HepG2 (cell line): ENCODE data around the gene TCFL5. TPM values are rescaled to one million over a fixed set of nuclear protein-coding genes. Genes with fewer than 3 reads are reported as not detected.

ENCODE experiments used
- ASH2L ChIP-seq: fragments of 300-600, 200-600 bp; sonication (generic); IDR thresholded peaks from 2 replicates; pipeline ENCODE4 v1.7.0; 2017; ENCODE audit warnings: low read depth, mild to moderate bottlenecking, moderate library complexity, mixed read lengths, low read length; ENCODE audit not compliant: insufficient read length
- ATF7 ChIP-seq, 2 experiments: fragments of 450-650 bp in 1 of 2; sonication (generic) in 1 of 2; formaldehyde crosslinking in 1 of 2; IDR thresholded peaks; 2 replicates each; pipeline versions ENCODE4 v1.4.0 to v1.6.1; 2016 to 2020; ENCODE audit warnings: antibody characterized with exemption in 1 of 2, mild to moderate bottlenecking in 1 of 2, missing genetic modification reagents in 1 of 2
- HNF4A ChIP-seq: sonication (generic); formaldehyde crosslinking; IDR thresholded peaks from 2 replicates; pipeline ENCODE4 v1.4.0; 2020; ENCODE audit warnings: missing genetic modification reagents
- PCBP2 ChIP-seq: fragments of 200-400 bp; formaldehyde crosslinking; optimal IDR thresholded peaks from 2 replicates; pipeline ENCODE3; 2018; ENCODE audit warnings: low read length, low read depth; ENCODE audit not compliant: poor library complexity, severe bottlenecking
- POGZ ChIP-seq: sonication (generic); formaldehyde crosslinking; IDR thresholded peaks from 2 replicates; pipeline ENCODE4 v1.4.0; 2020; ENCODE audit warnings: mild to moderate bottlenecking, missing genetic modification reagents
- SOX6 ChIP-seq, 2 experiments: fragments of 450-650 bp in 1 of 2; sonication (generic) in 1 of 2; formaldehyde crosslinking in 1 of 2; IDR thresholded peaks; 2 replicates each; pipeline versions ENCODE4 v1.4.0 to v1.6.1; 2017 to 2020; ENCODE audit warnings: antibody characterized with exemption in 1 of 2, mild to moderate bottlenecking in 1 of 2, missing genetic modification reagents in 1 of 2
- SRSF1 ChIP-seq: fragments of 200-400 bp; formaldehyde crosslinking; optimal IDR thresholded peaks from 2 replicates; pipeline ENCODE3; 2017; ENCODE audit warnings: mild to moderate bottlenecking, low read depth, low read length, moderate library complexity
- SRSF4 ChIP-seq: fragments of 200-400 bp; formaldehyde crosslinking; IDR thresholded peaks from one replicate; pipeline ENCODE4 v1.6.1; 2018; ENCODE audit warnings: mild to moderate bottlenecking, low read depth, low read length, moderate library complexity; ENCODE audit not compliant: poor library complexity, severe bottlenecking
- XRCC5 ChIP-seq: fragments of 200-400 bp; formaldehyde crosslinking; optimal IDR thresholded peaks from 2 replicates; pipeline ENCODE3; 2017; ENCODE audit warnings: mild to moderate bottlenecking, low read length
- ZMYM2 ChIP-seq: sonication (generic); formaldehyde crosslinking; IDR thresholded peaks from 2 replicates; pipeline ENCODE4 v1.8.0; 2022; ENCODE audit warnings: mild to moderate bottlenecking, missing genetic modification reagents
- ZNF251 ChIP-seq: sonication (generic); formaldehyde crosslinking; IDR thresholded peaks from 2 replicates; pipeline ENCODE4 v1.9.0; 2021; ENCODE audit warnings: mild to moderate bottlenecking, missing genetic modification reagents
- ZNF296 ChIP-seq: sonication (generic); formaldehyde crosslinking; conservative IDR thresholded peaks from 2 replicates; pipeline ENCODE4 v1.5.0; 2020; ENCODE audit warnings: mild to moderate bottlenecking, missing genetic modification reagents
- ZNF552 ChIP-seq: sonication (generic); formaldehyde crosslinking; IDR thresholded peaks from 2 replicates; pipeline ENCODE4 v1.9.0; 2022; ENCODE audit warnings: missing genetic modification reagents, mild to moderate bottlenecking, borderline replicate concordance
- ZNF766 ChIP-seq: sonication (generic); formaldehyde crosslinking; IDR thresholded peaks from 2 replicates; pipeline ENCODE4 v1.5.0; 2020; ENCODE audit warnings: missing genetic modification reagents, borderline replicate concordance
- ZNF772 ChIP-seq: sonication (generic); formaldehyde crosslinking; IDR thresholded peaks from 2 replicates; pipeline ENCODE4 v1.5.0; 2020; ENCODE audit warnings: mild to moderate bottlenecking, missing genetic modification reagents
- polyA plus RNA-seq, 8 experiments: library from polyadenylated mRNA; depleted of rRNA in 3 of 8; stranded (reverse) in 7 of 8; unstranded in 1 of 8; fragments of >200 nt; fragmentation: Illumina TruSeq in 4 of 8; extraction: Trizol in 4 of 8; gene quantifications; 2 replicates each; pipeline versions ENCODE4 v1.2.1 to v1.2.3, GENCODE V29; 2011 to 2016; ENCODE audit warnings: low read depth in 4 of 8, missing spikeins in 1 of 8, mixed read lengths in 1 of 8; ENCODE audit not compliant: insufficient read depth in 1 of 8
- total RNA-seq, 5 experiments: library from RNA; depleted of rRNA; stranded (reverse); fragments of >200 nt; fragmentation: Illumina TruSeq; extraction: Trizol; gene quantifications; 2 replicates each; pipeline ENCODE4 v1.2.3, GENCODE V29; 2016; ENCODE audit warnings: low read depth in 1 of 5
- TF ChIP-seq, protein P1 (sequence below): sonication (generic); formaldehyde crosslinking; IDR thresholded peaks from 2 replicates; pipeline ENCODE4 v1.5.1; 2020; ENCODE audit warnings: missing genetic modification reagents, mild to moderate bottlenecking, borderline replicate concordance
- TF ChIP-seq, protein P2 (sequence below): sonication (generic); formaldehyde crosslinking; IDR thresholded peaks from 2 replicates; pipeline ENCODE4 v1.5.0; 2020; ENCODE audit warnings: missing genetic modification reagents
- TF ChIP-seq, protein P3 (sequence below): sonication (generic); formaldehyde crosslinking; IDR thresholded peaks from 2 replicates; pipeline ENCODE4 v1.4.0; 2020; ENCODE audit warnings: mild to moderate bottlenecking, missing genetic modification reagents
- TF ChIP-seq, protein P4 (sequence below): sonication (generic); formaldehyde crosslinking; IDR thresholded peaks from 2 replicates; pipeline ENCODE4 v1.4.0; 2020; ENCODE audit warnings: missing genetic modification reagents

The TCFL5 gene
- total and polyA plus RNA-seq, 2 of the 13 experiments (the other 11 are each of a cell fraction or from before 2014, with no cell fraction given) = 14.8 to 20.0 TPM

DNA sequence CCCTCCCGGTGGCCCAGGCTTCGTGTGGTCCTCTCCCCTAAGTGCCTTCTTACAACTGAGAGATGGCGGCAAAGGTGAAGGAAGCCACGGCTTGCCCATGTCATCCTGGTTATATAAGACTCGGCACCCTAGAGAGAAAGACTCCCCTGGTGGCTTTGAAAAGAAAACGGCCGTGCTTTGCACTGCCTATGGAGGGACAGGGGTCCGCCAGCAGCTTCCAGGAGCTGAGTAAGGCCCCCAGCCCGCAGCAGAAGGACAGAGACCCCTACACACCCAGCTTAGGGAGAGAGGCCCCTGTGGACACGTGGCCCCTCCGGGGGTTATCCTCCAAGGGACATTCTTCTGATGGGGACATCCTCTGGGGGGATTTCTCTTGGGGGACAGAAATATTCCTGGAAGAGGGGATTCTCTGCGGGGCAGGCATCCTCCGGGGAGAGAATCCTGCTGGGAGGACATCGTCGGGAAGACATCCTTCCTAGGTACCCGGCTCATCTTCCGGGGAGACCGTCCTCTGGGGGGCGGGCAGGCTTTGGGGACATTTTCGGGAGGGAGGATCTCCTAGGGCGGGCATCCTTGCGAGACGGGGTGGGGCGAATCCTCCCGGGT lies 57.5 kb downstream of the TCFL5 start (continued):
- TF ChIP-seq, protein P1, sequence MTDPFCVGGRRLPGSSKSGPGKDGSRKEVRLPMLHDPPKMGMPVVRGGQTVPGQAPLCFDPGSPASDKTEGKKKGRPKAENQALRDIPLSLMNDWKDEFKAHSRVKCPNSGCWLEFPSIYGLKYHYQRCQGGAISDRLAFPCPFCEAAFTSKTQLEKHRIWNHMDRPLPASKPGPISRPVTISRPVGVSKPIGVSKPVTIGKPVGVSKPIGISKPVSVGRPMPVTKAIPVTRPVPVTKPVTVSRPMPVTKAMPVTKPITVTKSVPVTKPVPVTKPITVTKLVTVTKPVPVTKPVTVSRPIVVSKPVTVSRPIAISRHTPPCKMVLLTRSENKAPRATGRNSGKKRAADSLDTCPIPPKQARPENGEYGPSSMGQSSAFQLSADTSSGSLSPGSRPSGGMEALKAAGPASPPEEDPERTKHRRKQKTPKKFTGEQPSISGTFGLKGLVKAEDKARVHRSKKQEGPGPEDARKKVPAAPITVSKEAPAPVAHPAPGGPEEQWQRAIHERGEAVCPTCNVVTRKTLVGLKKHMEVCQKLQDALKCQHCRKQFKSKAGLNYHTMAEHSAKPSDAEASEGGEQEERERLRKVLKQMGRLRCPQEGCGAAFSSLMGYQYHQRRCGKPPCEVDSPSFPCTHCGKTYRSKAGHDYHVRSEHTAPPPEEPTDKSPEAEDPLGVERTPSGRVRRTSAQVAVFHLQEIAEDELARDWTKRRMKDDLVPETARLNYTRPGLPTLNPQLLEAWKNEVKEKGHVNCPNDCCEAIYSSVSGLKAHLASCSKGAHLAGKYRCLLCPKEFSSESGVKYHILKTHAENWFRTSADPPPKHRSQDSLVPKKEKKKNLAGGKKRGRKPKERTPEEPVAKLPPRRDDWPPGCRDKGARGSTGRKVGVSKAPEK (CRISPR knock-in tag) = no peak
- TF ChIP-seq SRSF1 = peak; percentile 32
- no peak for TF ChIP-seq ATF7 (IDR thresholded peaks at IDR 0.05)
- TF ChIP-seq ATF7 (CRISPR knock-in tag; IDR thresholded peaks at IDR 0.05) = no peak
- TF ChIP-seq XRCC5 = peak; percentile 74
- no peak for TF ChIP-seq ZNF296
- TF ChIP-seq ZMYM2 = no peak
- no peak for TF ChIP-seq PCBP2
- no peak for TF ChIP-seq ZNF772 (CRISPR knock-in tag)
- TF ChIP-seq, protein P2, sequence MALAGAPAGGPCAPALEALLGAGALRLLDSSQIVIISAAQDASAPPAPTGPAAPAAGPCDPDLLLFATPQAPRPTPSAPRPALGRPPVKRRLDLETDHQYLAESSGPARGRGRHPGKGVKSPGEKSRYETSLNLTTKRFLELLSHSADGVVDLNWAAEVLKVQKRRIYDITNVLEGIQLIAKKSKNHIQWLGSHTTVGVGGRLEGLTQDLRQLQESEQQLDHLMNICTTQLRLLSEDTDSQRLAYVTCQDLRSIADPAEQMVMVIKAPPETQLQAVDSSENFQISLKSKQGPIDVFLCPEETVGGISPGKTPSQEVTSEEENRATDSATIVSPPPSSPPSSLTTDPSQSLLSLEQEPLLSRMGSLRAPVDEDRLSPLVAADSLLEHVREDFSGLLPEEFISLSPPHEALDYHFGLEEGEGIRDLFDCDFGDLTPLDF = no peak
- TF ChIP-seq, protein P3, sequence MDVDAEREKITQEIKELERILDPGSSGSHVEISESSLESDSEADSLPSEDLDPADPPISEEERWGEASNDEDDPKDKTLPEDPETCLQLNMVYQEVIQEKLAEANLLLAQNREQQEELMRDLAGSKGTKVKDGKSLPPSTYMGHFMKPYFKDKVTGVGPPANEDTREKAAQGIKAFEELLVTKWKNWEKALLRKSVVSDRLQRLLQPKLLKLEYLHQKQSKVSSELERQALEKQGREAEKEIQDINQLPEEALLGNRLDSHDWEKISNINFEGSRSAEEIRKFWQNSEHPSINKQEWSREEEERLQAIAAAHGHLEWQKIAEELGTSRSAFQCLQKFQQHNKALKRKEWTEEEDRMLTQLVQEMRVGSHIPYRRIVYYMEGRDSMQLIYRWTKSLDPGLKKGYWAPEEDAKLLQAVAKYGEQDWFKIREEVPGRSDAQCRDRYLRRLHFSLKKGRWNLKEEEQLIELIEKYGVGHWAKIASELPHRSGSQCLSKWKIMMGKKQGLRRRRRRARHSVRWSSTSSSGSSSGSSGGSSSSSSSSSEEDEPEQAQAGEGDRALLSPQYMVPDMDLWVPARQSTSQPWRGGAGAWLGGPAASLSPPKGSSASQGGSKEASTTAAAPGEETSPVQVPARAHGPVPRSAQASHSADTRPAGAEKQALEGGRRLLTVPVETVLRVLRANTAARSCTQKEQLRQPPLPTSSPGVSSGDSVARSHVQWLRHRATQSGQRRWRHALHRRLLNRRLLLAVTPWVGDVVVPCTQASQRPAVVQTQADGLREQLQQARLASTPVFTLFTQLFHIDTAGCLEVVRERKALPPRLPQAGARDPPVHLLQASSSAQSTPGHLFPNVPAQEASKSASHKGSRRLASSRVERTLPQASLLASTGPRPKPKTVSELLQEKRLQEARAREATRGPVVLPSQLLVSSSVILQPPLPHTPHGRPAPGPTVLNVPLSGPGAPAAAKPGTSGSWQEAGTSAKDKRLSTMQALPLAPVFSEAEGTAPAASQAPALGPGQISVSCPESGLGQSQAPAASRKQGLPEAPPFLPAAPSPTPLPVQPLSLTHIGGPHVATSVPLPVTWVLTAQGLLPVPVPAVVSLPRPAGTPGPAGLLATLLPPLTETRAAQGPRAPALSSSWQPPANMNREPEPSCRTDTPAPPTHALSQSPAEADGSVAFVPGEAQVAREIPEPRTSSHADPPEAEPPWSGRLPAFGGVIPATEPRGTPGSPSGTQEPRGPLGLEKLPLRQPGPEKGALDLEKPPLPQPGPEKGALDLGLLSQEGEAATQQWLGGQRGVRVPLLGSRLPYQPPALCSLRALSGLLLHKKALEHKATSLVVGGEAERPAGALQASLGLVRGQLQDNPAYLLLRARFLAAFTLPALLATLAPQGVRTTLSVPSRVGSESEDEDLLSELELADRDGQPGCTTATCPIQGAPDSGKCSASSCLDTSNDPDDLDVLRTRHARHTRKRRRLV (CRISPR knock-in tag) = 0 out of 2 replicates have a peak, but pooled peaks have one; percentile 22
- no peak for TF ChIP-seq POGZ (CRISPR knock-in tag)
- no peak for TF ChIP-seq ZNF766 (CRISPR knock-in tag)
- no peak for TF ChIP-seq ASH2L
- TF ChIP-seq, protein P4, sequence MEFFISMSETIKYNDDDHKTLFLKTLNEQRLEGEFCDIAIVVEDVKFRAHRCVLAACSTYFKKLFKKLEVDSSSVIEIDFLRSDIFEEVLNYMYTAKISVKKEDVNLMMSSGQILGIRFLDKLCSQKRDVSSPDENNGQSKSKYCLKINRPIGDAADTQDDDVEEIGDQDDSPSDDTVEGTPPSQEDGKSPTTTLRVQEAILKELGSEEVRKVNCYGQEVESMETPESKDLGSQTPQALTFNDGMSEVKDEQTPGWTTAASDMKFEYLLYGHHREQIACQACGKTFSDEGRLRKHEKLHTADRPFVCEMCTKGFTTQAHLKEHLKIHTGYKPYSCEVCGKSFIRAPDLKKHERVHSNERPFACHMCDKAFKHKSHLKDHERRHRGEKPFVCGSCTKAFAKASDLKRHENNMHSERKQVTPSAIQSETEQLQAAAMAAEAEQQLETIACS (CRISPR knock-in tag) = no peak
- TF ChIP-seq SOX6 (IDR thresholded peaks at IDR 0.05) = no peak
- no peak for TF ChIP-seq SOX6 (CRISPR knock-in tag; IDR thresholded peaks at IDR 0.05)
- TF ChIP-seq SRSF4 = no peak
- TF ChIP-seq HNF4A (CRISPR knock-in tag) = no peak
- TF ChIP-seq ZNF552 (CRISPR knock-in tag) = no peak
- TF ChIP-seq ZNF251 (CRISPR knock-in tag) = no peak
